DLD1 (cell line): ENCODE results near the gene RNLS.
"Not testable (repeated sequence)": the region's sequence is repeated elsewhere in the genome, so short reads cannot be mapped to it uniquely, and the experiment has no call there.

ENCODE experiments used
- in situ Hi-C: cut with HindIII; loops from 2 replicates; pipeline ENCODE4 v1.10.0; 2017; ENCODE audit warnings: low sequenced_read_pairs

The RNLS gene

GRCh38 chr10:88361494-88361893, 221.6 kb downstream of the RNLS start:
- in situ Hi-C loops: no loop called here

GRCh38 chr10:88355750-88356149, 227.4 kb downstream of the RNLS start:
- in situ Hi-C loops: not testable (repeated sequence)

GRCh38 chr10:88347597-88348304, 235.4 kb downstream of the RNLS start:
- in situ Hi-C loops: no loop called here

GRCh38 chr10:88347022-88347421, 236.1 kb downstream of the RNLS start:
- in situ Hi-C loops: no loop called here

- in situ Hi-C loops: no loop called here
Measured at GRCh38 chr10:88346144-88346977, 236.8 kb downstream of the RNLS start.

- in situ Hi-C loops: no loop called here
Measured at GRCh38 chr10:88343761-88344484, 239.2 kb downstream of the RNLS start.

- in situ Hi-C loops: no loop called here
Measured at GRCh38 chr10:88342733-88343310, 240.3 kb downstream of the RNLS start.

- in situ Hi-C loops: no loop called here
Measured at GRCh38 chr10:88337134-88337533, 246.0 kb downstream of the RNLS start.

- in situ Hi-C loops: no loop called here
Measured at GRCh38 chr10:88336334-88336733, 246.8 kb downstream of the RNLS start.

GRCh38 chr10:88333248-88333630, 249.9 kb downstream of the RNLS start:
- in situ Hi-C loops: no loop called here

GRCh38 chr10:88332503-88333247, 250.4 kb downstream of the RNLS start:
- in situ Hi-C loops: no loop called here

GRCh38 chr10:88330174-88330573, 252.9 kb downstream of the RNLS start:
- in situ Hi-C loops: no loop called here

GRCh38 chr10:88322324-88323063, 260.6 kb downstream of the RNLS start:
- in situ Hi-C loops: no loop called here

- in situ Hi-C loops: no loop called here
Measured at GRCh38 chr10:88319960-88320517, 263.1 kb downstream of the RNLS start.

GRCh38 chr10:88318803-88319202, 264.3 kb downstream of the RNLS start:
- in situ Hi-C loops: no loop called here

GRCh38 chr10:88317099-88317498, 266.0 kb downstream of the RNLS start:
- in situ Hi-C loops: no loop called here

- in situ Hi-C loops: no loop called here
Measured at GRCh38 chr10:88316292-88316861, 266.7 kb downstream of the RNLS start.

- in situ Hi-C loops: no loop called here
Measured at GRCh38 chr10:88315755-88316154, 267.4 kb downstream of the RNLS start.

- in situ Hi-C loops: no loop called here
Measured at GRCh38 chr10:88314362-88314761, 268.8 kb downstream of the RNLS start.
